Measurements from ENCODE around the gene CCR8.

Gene CCR8

GRCh38 chr3:39281533-39281932 is 48.0 kb upstream of the CCR8 start:
- DNase-seq = no peak

GRCh38 chr3:39282057-39282456 is 47.5 kb upstream of the CCR8 start:
- no peak for TF ChIP-seq CTCF (IDR thresholded peaks at IDR 0.05; ENCODE audit: borderline replicate concordance, extremely low read depth, low read length, poor library complexity, severe bottlenecking)
- TF ChIP-seq EZH2 (IDR thresholded peaks at IDR 0.05; ENCODE audit: borderline replicate concordance, low read depth, low read length, severe bottlenecking) = no peak
- Histone ChIP-seq H3K27me3 (ENCODE audit: insufficient read depth, low read length, poor library complexity) (no peaks in the 10 kb centered on the region), H3K4me3 (ENCODE audit: low read depth in 1 of 2, low read length in 2 of 2) (no peak overlapping the region), H3K79me2 (ENCODE audit: insufficient read depth, low read length) (no peaks in the 10 kb centered on the region), H3K4me2 (ENCODE audit: insufficient read depth, low read length) (no peak overlapping the region), H3K36me3 (ENCODE audit: insufficient read depth, low read length) (no peaks in the 10 kb centered on the region), H3K9me3 (ENCODE audit: insufficient read depth, low read length, severe bottlenecking) (no peaks in the 10 kb centered on the region), H3K9ac (ENCODE audit: low read depth, low read length) (no peak overlapping the region), H3K4me1 (ENCODE audit: insufficient read depth, low read length) (peaks cover 10% of the 10 kb centered on the region), H3K27ac (ENCODE audit: low read length) (no peak overlapping the region), H2AFZ (ENCODE audit: low read depth, low read length) (no peak overlapping the region), H4K20me1 (ENCODE audit: insufficient read depth, low read length) (no peaks in the 10 kb centered on the region)
- ATAC-seq (ENCODE audit: insufficient read depth, low read depth) (no peak), DNase-seq (no peak)

More at GRCh38 chr3:39281533-39281932, 48.0 kb upstream of the CCR8 start:
- Histone ChIP-seq H2AFZ (ENCODE audit: low read depth, low read length) (no peak overlapping the region), H3K4me2 (ENCODE audit: insufficient read depth, low read length) (no peak overlapping the region), H3K27ac (ENCODE audit: low read length) (no peak overlapping the region), H3K9ac (ENCODE audit: low read depth, low read length) (no peak overlapping the region), H4K20me1 (ENCODE audit: insufficient read depth, low read length) (no peaks in the 10 kb centered on the region), H3K27me3 (ENCODE audit: insufficient read depth, low read length, poor library complexity) (no peaks in the 10 kb centered on the region), H3K79me2 (ENCODE audit: insufficient read depth, low read length) (no peaks in the 10 kb centered on the region), H3K4me3 (ENCODE audit: low read depth in 1 of 2, low read length in 2 of 2) (no peak overlapping the region), H3K36me3 (ENCODE audit: insufficient read depth, low read length) (no peaks in the 10 kb centered on the region), H3K9me3 (ENCODE audit: insufficient read depth, low read length, severe bottlenecking) (no peaks in the 10 kb centered on the region), H3K4me1 (ENCODE audit: insufficient read depth, low read length) (peaks cover 16% of the 10 kb centered on the region)
- no peak for ATAC-seq (ENCODE audit: insufficient read depth, low read depth)
- TF ChIP-seq EZH2 (IDR thresholded peaks at IDR 0.05; ENCODE audit: borderline replicate concordance, low read depth, low read length, severe bottlenecking) (no peak), CTCF (IDR thresholded peaks at IDR 0.05; ENCODE audit: borderline replicate concordance, extremely low read depth, low read length, poor library complexity, severe bottlenecking) (no peak)

- no peak for DNase-seq
- H2AFZ ChIP-seq (ENCODE audit: low read depth, low read length) = peak overlapping the region; percentile 25; the same call in 1 of the 2 replicates
These were observed 45.0 kb upstream of the CCR8 start for GRCh38 chr3:39284457-39284881.

More at GRCh38 chr3:39284457-39284881, 45.0 kb upstream of the CCR8 start:
- no peaks in the 10 kb centered on the region for H3K36me3 ChIP-seq (ENCODE audit: insufficient read depth, low read length)
- H3K27me3 ChIP-seq (ENCODE audit: insufficient read depth, low read length, poor library complexity) = no peaks in the 10 kb centered on the region
- peaks cover 26% of the 10 kb centered on the region for H3K4me1 ChIP-seq (ENCODE audit: insufficient read depth, low read length)
- ATAC-seq (ENCODE audit: insufficient read depth, low read depth) = no peak
- no peaks in the 10 kb centered on the region for H4K20me1 ChIP-seq (ENCODE audit: insufficient read depth, low read length)
- no peak overlapping the region; the same call in 1 of the 2 replicates for H3K27ac ChIP-seq (ENCODE audit: low read length)
- TF ChIP-seq EZH2 (IDR thresholded peaks at IDR 0.05; ENCODE audit: borderline replicate concordance, low read depth, low read length, severe bottlenecking) = no peak
- no peak for TF ChIP-seq CTCF (IDR thresholded peaks at IDR 0.05; ENCODE audit: borderline replicate concordance, extremely low read depth, low read length, poor library complexity, severe bottlenecking)
- H3K79me2 ChIP-seq (ENCODE audit: insufficient read depth, low read length) = no peaks in the 10 kb centered on the region
- no peak overlapping the region for H3K4me3 ChIP-seq (ENCODE audit: low read depth in 1 of 2, low read length in 2 of 2)
- no peaks in the 10 kb centered on the region for H3K9me3 ChIP-seq (ENCODE audit: insufficient read depth, low read length, severe bottlenecking)
- no peak overlapping the region for H3K9ac ChIP-seq (ENCODE audit: low read depth, low read length)
- H3K4me2 ChIP-seq (ENCODE audit: insufficient read depth, low read length) = no peak overlapping the region
